D721Med (cell line): ENCODE results near the gene PCSK6.

Experiments
- DNase-seq: peaks from one replicate; pipeline ENCODE4 v3.0.0; 2011; ENCODE audit warnings: low spot score; ENCODE audit not compliant: insufficient read length
- FAIRE-seq: peaks from 2 replicates; lab custom pipeline; 2011; peaks lifted over from hg19 to GRCh38; lab: Jason Lieb, UNC
- TF ChIP-seq, protein P1 (sequence below): IDR thresholded peaks from 2 replicates; pipeline ENCODE4 v1.5.1; 2012; ENCODE audit warnings: mild to moderate bottlenecking, control low read depth; ENCODE audit not compliant: insufficient read depth; ENCODE audit errors: missing control alignments

The PCSK6 gene

DNA sequence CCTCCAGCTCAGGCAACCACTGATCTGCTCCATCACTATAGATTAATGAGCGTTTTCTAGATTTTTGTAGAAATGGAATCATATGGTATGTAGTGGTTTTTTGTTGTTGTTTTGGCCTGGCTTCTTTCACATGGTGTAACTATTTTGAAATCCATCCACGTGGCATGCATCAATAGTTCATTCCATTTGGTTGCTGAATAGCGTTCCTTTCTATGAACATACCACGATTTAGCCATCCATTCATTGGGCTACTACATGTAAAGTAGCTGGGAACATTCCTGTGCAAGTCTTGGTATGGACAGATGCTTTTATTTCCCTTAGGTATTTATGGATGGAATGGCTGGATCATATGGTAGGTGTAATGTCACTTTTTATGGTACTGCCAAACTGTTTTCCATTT, 227.0 kb downstream of the PCSK6 start:
- no peak for FAIRE-seq

DNA sequence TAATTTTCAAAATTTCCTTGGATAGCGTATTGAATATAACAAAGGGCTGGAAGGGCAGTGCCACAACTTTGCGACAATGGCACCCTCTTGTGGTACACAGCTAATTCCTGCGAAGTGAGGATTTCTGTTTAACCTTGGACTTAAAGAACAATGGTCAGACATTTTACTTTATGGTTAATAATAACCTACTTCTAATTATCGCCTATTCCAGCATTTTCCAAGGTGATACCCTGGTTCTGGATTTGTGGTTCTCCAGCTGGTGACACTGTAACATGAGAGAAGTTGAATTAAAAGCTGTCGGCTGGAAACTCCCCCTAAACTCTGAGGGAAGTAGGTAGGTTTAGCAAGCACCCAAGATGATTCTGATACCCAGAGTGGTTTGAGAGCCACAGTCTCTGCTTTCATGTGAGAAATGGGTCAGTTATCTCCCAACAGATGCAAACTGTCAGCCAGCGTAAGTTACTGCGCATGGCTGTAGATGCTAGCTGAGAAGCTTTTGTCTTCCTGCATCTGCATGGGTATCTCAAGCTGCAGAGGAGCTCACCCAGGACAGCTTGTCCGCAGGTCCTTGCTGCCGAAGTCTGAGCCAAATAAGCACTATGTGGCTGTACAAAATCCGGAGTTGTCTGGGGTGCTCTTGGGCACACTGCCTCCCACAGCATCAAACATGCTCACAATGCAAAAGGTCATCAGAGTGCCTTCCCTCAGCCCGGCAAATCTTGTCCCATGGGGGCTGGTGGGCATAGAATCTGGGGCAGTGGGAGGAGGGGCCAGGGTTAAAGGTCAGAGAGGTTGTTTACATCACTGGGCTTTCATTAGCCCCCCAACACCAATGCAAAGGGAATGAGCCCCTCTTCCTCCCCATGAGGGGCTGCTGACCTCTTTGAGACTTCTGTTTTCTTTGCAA, 231.0 kb downstream of the PCSK6 start:
- FAIRE-seq: no peak
- TF ChIP-seq, protein P1, sequence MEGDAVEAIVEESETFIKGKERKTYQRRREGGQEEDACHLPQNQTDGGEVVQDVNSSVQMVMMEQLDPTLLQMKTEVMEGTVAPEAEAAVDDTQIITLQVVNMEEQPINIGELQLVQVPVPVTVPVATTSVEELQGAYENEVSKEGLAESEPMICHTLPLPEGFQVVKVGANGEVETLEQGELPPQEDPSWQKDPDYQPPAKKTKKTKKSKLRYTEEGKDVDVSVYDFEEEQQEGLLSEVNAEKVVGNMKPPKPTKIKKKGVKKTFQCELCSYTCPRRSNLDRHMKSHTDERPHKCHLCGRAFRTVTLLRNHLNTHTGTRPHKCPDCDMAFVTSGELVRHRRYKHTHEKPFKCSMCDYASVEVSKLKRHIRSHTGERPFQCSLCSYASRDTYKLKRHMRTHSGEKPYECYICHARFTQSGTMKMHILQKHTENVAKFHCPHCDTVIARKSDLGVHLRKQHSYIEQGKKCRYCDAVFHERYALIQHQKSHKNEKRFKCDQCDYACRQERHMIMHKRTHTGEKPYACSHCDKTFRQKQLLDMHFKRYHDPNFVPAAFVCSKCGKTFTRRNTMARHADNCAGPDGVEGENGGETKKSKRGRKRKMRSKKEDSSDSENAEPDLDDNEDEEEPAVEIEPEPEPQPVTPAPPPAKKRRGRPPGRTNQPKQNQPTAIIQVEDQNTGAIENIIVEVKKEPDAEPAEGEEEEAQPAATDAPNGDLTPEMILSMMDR: peak; percentile 94

More for the DNA sequence above, 227.0 kb downstream of the PCSK6 start:
- TF ChIP-seq, protein P1: no peak
- no peak for DNase-seq

DNA sequence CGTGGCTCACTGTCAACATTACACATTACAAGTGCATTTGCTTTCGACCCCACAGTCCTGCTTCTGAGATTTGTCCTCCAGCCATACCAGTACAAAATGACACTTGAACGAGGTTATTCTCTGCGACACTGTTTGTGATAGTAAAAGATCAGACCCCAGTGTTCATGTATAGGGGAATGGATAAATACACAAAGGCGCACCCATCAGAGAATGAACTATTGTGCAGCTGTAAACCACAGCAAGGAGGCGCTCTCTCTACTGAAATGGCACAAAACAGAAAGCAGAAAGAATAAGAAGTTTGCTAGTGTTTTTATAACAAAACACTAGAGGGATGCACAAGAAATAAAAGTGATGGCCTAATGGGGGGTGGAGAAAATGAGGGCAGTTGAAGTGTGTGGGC, 232.8 kb downstream of the PCSK6 start:
- DNase-seq (no peak), FAIRE-seq (no peak)
- TF ChIP-seq, protein P1: peak; percentile 13

More for the DNA sequence above, 231.0 kb downstream of the PCSK6 start:
- no peak for DNase-seq

DNA sequence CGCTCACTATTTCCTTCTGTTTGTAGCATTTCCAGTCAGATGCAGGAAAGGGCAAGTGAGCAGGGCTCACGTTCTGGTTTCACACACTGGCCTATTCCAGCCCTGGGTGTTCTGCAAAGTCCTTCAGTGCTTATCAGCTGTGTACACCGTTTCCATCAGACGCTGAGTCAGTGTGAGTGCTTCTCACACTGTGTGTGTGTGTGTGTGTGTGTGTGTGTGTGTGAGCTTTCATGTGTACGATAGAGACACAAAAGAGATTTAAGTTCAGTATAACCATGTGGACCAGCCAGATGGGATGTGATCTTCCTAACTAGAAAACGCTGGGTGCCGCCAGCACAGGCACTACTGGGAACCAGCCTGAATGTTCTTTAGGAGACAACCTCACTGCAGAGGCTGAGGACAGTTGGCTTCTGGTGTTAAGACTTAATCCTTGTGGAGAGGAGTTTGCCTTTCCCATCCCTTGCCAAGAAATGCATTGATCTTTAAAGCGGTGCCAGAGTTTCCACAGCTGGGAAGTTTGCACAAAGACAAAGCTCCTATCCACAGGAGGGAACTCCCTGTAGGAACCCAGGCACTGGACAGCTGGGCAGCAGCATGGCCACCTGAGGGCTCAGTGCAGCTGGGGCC, 233.8 kb downstream of the PCSK6 start:
- DNase-seq: no peak
- no peak for FAIRE-seq

GRCh38 chr15:101255051-101255395, 234.5 kb downstream of the PCSK6 start:
- DNase-seq (no peak), FAIRE-seq (no peak)
- TF ChIP-seq, protein P1: no peak

More for the DNA sequence above, 233.8 kb downstream of the PCSK6 start:
- TF ChIP-seq, protein P1: no peak

DNA sequence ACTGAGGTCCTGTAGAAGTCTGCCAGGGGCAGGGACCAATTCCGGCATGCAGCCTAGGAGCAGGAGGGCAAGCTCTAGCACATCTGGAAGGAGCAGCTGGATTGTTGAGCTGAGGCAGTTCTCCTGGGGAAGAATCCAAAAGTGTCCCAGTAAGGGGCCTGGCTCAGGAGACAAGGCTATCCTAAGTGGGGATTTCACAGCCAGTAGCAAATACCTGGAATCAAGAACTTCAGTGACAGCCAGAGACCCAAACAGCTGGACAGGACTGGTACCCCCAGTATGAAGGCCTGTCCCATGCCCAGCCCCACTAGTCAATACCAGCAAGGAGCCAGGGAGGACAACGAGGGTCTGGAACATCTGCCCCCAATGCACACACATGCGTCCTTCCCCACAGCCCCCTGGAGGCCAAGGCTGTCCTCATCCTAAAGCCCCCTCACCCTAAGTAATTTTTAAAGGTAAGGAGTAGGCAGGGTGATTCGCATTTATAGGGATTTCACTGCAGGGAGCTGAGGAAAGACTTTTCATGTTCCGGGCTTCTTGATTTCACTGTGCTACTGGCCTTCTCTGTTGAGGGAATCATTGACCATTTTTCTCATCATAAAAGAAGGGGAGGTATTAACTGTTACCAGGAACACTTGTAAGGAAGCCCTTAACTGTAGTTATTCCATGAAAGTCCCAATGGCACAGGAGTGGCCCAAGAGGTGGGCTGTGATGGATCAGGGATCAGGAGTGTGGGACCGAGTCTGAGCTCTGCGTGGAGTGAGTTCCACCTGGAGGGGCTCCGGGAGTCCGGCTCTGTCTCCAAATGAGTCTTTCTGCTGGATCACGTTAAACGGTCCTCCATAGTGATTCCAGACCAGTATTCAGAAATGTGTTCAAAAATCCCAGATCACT, 235.1 kb downstream of the PCSK6 start:
- no peak for FAIRE-seq
- TF ChIP-seq, protein P1: no peak

More for the DNA sequence above, 235.1 kb downstream of the PCSK6 start:
- no peak for DNase-seq
